Stimulated activated CD4-positive, alpha-beta T cell treated with anti-CD3 and anti-CD28 coated beads, Interleukin-12 subunit alpha, Interleukin-12 subunit beta, amount 100 ng/mL, for 24 hours (primary cell): ENCODE data around the gene NEK5.

Experiments used
- DNase-seq, 2 experiments: peaks; one replicate each; pipeline ENCODE4 v3.0.0-alpha.2; 2020; ENCODE audit warnings: low read depth in 2 of 2

Gene NEK5

GRCh38 chr13:51988988-51989618 is 139.8 kb downstream of the NEK5 start:
- DNase-seq: no peak
